ENCODE measurements around the gene PLXNA4.

DNA sequence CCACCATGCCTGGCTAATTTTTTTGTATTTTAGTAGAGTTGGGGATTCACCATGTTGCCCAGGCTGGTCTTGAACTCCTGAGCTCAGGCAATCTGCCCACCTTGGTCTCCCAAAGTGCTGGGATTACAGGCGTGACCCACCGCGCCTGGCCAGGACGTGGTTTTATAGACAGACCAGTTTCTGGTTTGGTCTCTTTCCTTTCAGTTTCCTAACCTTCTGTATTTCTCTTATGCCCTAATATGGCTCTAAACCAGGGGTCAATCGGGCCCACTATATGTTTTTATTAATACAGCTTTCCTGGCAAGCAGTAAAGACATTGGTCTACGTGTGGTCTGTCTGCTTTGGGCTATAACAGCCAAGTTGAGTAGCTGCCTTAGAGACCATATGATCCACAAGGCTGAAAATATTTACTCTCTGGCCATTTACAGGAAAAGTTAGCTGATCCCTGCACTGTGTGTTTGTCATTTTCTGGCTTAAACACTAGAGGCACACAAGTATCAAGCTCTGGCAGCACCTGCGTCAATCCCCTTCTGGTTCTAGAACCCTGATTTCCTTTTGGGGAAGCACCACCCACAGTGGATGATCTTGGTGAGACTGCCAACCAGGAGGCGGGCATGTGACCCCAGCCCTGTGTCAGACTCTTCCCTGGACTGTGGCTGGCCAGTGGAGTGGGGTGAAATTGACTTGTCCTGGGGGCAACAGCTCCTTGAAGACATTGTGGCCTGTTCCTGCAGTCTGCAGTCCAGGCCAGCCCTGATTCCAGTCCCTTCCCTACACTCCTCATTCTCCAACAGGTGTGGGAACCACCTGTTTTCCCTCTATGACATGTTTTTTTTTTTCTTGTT, 497.2 kb downstream of the PLXNA4 start:
- no peak for TF ChIP-seq CTCF (conservative IDR thresholded peaks at IDR 0.05)
- TF ChIP-seq EZH2 (IDR thresholded peaks at IDR 0.05; ENCODE audit: low read depth), result no peak

Data from PC-9 (cell line).